Retinal pigment epithelial cell (primary cell): ENCODE measurements around the gene NPAS3.

ENCODE experiments used
- DNase-seq: peaks from one replicate; pipeline ENCODE4 v3.0.0-alpha.2; 2010; ENCODE audit warnings: low read depth
- H3K4me3 ChIP-seq: 2 replicates; pipeline ENCODE4 v1.5.1; 2011; ENCODE audit warnings: mild to moderate bottlenecking, low read length, control low read depth, moderate library complexity
- CTCF ChIP-seq: conservative IDR thresholded peaks from 2 replicates; pipeline ENCODE4 v1.5.1; 2011; ENCODE audit warnings: low read depth, low read length, control low read depth, inconsistent platforms

Gene NPAS3

GRCh38 chr14:33788161-33788560 is 849.5 kb downstream of the NPAS3 start:
- TF ChIP-seq CTCF: no peak
- DNase-seq: no peak
- no peak overlapping the region for H3K4me3 ChIP-seq

- H3K4me3 ChIP-seq: no peak overlapping the region
- no peak for TF ChIP-seq CTCF
- no peak for DNase-seq
Observed at GRCh38 chr14:33790996-33791395, 852.3 kb downstream of the NPAS3 start.

GRCh38 chr14:33792009-33792719 is 853.5 kb downstream of the NPAS3 start:
- no peak for TF ChIP-seq CTCF
- DNase-seq: no peak

GRCh38 chr14:33792720-33793368 is 854.2 kb downstream of the NPAS3 start:
- H3K4me3 ChIP-seq: no peak overlapping the region
- peak; percentile 90 for TF ChIP-seq CTCF
- peak; percentile 34 for DNase-seq

More at GRCh38 chr14:33792009-33792719, 853.5 kb downstream of the NPAS3 start:
- no peak overlapping the region for H3K4me3 ChIP-seq

- no peak for TF ChIP-seq CTCF
- no peak for DNase-seq
Observed at GRCh38 chr14:33793398-33794110, 854.9 kb downstream of the NPAS3 start.

GRCh38 chr14:33794791-33795305 is 856.2 kb downstream of the NPAS3 start:
- no peak for DNase-seq
- no peak for TF ChIP-seq CTCF

More at GRCh38 chr14:33793398-33794110, 854.9 kb downstream of the NPAS3 start:
- H3K4me3 ChIP-seq: no peak overlapping the region

More at GRCh38 chr14:33794791-33795305, 856.2 kb downstream of the NPAS3 start:
- H3K4me3 ChIP-seq: no peak overlapping the region
